Measurements from ENCODE around the gene NFILZ. TPM values are rescaled to one million over a fixed set of nuclear protein-coding genes. Genes with fewer than 3 reads are reported as not detected.
"Not testable (repeated sequence)": the region's sequence is repeated elsewhere in the genome, so short reads cannot be mapped to it uniquely, and the experiment has no call there.

The NFILZ gene
- polyA plus RNA-seq, 3 donors = not detected

- H3K79me2 ChIP-seq (ENCODE audit: insufficient read depth, low read length) = no peaks in the 10 kb centered on the region
- Mint-ChIP-seq H3K9me3 (peaks cover 0 to 2% (median 0%) of the 10 kb centered on the region in 7 donors), H3K4me1 (peaks cover 9% of the 10 kb centered on the region), H3K27me3 (ENCODE audit: low read depth in 3 of 3) (peaks cover 9 to 28% (median 22%) of the 10 kb centered on the region in 3 donors), H3K36me3 (no peaks in the 10 kb centered on the region), H3K4me3 (no peak overlapping the region), H3K27ac (no peak overlapping the region)
- TF ChIP-seq CTCF (IDR thresholded peaks at IDR 0.05) = no peak
- intact Hi-C loops (cut with micrococcal nuclease) = loop anchor here (5.0 to 10.0 kb wide), 2 partner anchors 35 to 78 kb away; partner anchors contain the start of gene ACTL9 (in 1 of the 2)
- no peak overlapping the region for H3K27ac ChIP-seq (ENCODE audit: low read depth in 1 of 2, low read length in 2 of 2)
- no peak overlapping the region for H3K4me3 ChIP-seq (replicated peaks in 1 of 3; ENCODE audit: low read depth in 2 of 3, low read length in 3 of 3)
- no peak for DNase-seq
- no peak overlapping the region for H3K9ac ChIP-seq (ENCODE audit: insufficient read depth, low read length, poor library complexity, severe bottlenecking)
- no peaks in the 10 kb centered on the region for H4K20me1 ChIP-seq (ENCODE audit: insufficient read depth, low read length)
- H3K4me1 ChIP-seq (ENCODE audit: control insufficient read depth in 1 of 2, insufficient read depth in 2 of 2, low read length in 2 of 2) = peaks cover 6 to 7% of the 10 kb centered on the region in 2 donors
- H2AFZ ChIP-seq (ENCODE audit: insufficient read depth, low read depth, low read length, poor library complexity, severe bottlenecking) = no peak overlapping the region
- WGBS (ENCODE audit: insufficient coverage) = no CpG with 5 or more reads among the region's 6 CpGs
- no peaks in the 10 kb centered on the region for H3K9me3 ChIP-seq (replicated peaks in 1 of 2; ENCODE audit: control insufficient read depth in 1 of 2, insufficient read depth in 1 of 2, low read length in 2 of 2)
- H3K36me3 ChIP-seq (replicated peaks in 1 of 2; ENCODE audit: control insufficient read depth in 1 of 2, insufficient read depth in 2 of 2, low read length in 2 of 2) = no peaks in the 10 kb centered on the region
- no peak overlapping the region for H3K4me2 ChIP-seq (replicated peaks; ENCODE audit: extremely low read depth, low read length, poor library complexity, severe bottlenecking)
- H3K27me3 ChIP-seq (ENCODE audit: control insufficient read depth in 2 of 2, insufficient read depth in 2 of 2, low read length in 2 of 2) = peaks cover 0 to 5% of the 10 kb centered on the region in 2 donors
Observed at GRCh38 chr19:8616861-8617260, 13.6 kb upstream of the NFILZ start.

GRCh38 chr19:8617325-8617724, 13.1 kb upstream of the NFILZ start:
- H4K20me1 ChIP-seq (ENCODE audit: insufficient read depth, low read length); H3K4me1 Mint-ChIP-seq; H3K4me1 ChIP-seq (ENCODE audit: control insufficient read depth in 1 of 2, insufficient read depth in 2 of 2, low read length in 2 of 2); H3K36me3 Mint-ChIP-seq; H3K36me3 ChIP-seq (replicated peaks in 1 of 2; ENCODE audit: control insufficient read depth in 1 of 2, insufficient read depth in 2 of 2, low read length in 2 of 2); H3K9ac ChIP-seq (ENCODE audit: insufficient read depth, low read length, poor library complexity, severe bottlenecking); H2AFZ ChIP-seq (ENCODE audit: insufficient read depth, low read depth, low read length, poor library complexity, severe bottlenecking); H3K9me3 Mint-ChIP-seq; H3K4me3 Mint-ChIP-seq; H3K27ac ChIP-seq (ENCODE audit: low read depth in 1 of 2, low read length in 2 of 2); H3K4me3 ChIP-seq (replicated peaks in 1 of 3; ENCODE audit: low read depth in 2 of 3, low read length in 3 of 3); H3K4me2 ChIP-seq (replicated peaks; ENCODE audit: extremely low read depth, low read length, poor library complexity, severe bottlenecking); H3K27ac Mint-ChIP-seq; H3K79me2 ChIP-seq (ENCODE audit: insufficient read depth, low read length); DNase-seq; H3K27me3 ChIP-seq (ENCODE audit: control insufficient read depth in 2 of 2, insufficient read depth in 2 of 2, low read length in 2 of 2); H3K9me3 ChIP-seq (replicated peaks in 1 of 2; ENCODE audit: control insufficient read depth in 1 of 2, insufficient read depth in 1 of 2, low read length in 2 of 2): not testable (repeated sequence)
- intact Hi-C loops (cut with micrococcal nuclease) = loop anchor here (5.0 to 10.0 kb wide), 2 partner anchors 35 to 77 kb away; partner anchors contain the start of gene ACTL9 (in 1 of the 2)
- peaks cover 5 to 25% (median 22%) of the 10 kb centered on the region in 3 donors for H3K27me3 Mint-ChIP-seq (ENCODE audit: low read depth in 3 of 3)
- WGBS (ENCODE audit: insufficient coverage) = 92% methylated on average over 11 of the region's 15 CpGs
